GM21526 (cell line): ENCODE data around the gene DUS2.

Experiments
- ATAC-seq: cut with Tn5 transposase; IDR thresholded peaks from one replicate; pipeline ENCODE4 v1.9.1; 2021; ENCODE audit warnings: moderate library complexity; ENCODE audit not compliant: unreplicated experiment, low FRiP score

DUS2 gene

GRCh38 chr16:68040506-68041288 lies 17.6 kb downstream of the DUS2 start:
- peak; percentile 67 for ATAC-seq

GRCh38 chr16:68041783-68042182 lies 18.7 kb downstream of the DUS2 start:
- ATAC-seq = no peak

GRCh38 chr16:68046106-68046505 lies 23.0 kb downstream of the DUS2 start:
- ATAC-seq = no peak

GRCh38 chr16:68047987-68048386 lies 24.9 kb downstream of the DUS2 start:
- no peak for ATAC-seq

- ATAC-seq = no peak
These were observed 26.4 kb downstream of the DUS2 start for GRCh38 chr16:68049449-68049848.

- ATAC-seq = no peak
These were observed 32.3 kb downstream of the DUS2 start for GRCh38 chr16:68055395-68055794.

- ATAC-seq = no peak
These were observed 36.7 kb downstream of the DUS2 start for GRCh38 chr16:68059804-68060203.

GRCh38 chr16:68061396-68061795 lies 38.3 kb downstream of the DUS2 start:
- no peak for ATAC-seq

GRCh38 chr16:68062910-68063393 lies 39.9 kb downstream of the DUS2 start:
- no peak for ATAC-seq

- ATAC-seq = no peak
These were observed 41.8 kb downstream of the DUS2 start for GRCh38 chr16:68064791-68065365.

- ATAC-seq = no peak
These were observed 42.7 kb downstream of the DUS2 start for GRCh38 chr16:68065716-68066305.

- no peak for ATAC-seq
These were observed 43.7 kb downstream of the DUS2 start for GRCh38 chr16:68066763-68067162.

GRCh38 chr16:68068926-68069325 lies 45.8 kb downstream of the DUS2 start:
- no peak for ATAC-seq

GRCh38 chr16:68069511-68070248 lies 46.6 kb downstream of the DUS2 start:
- no peak for ATAC-seq

GRCh38 chr16:68070249-68070730 lies 47.2 kb downstream of the DUS2 start:
- no peak for ATAC-seq

- ATAC-seq = no peak
These were observed 47.9 kb downstream of the DUS2 start for GRCh38 chr16:68070806-68071517.

- no peak for ATAC-seq
These were observed 48.4 kb downstream of the DUS2 start for GRCh38 chr16:68071518-68071901.

GRCh38 chr16:68072038-68072695 lies 49.1 kb downstream of the DUS2 start:
- no peak for ATAC-seq

GRCh38 chr16:68073902-68074760 lies 51.0 kb downstream of the DUS2 start:
- no peak for ATAC-seq
